G401 (cell line): ENCODE results near the gene EIF4EBP2. TPM values are rescaled to one million over a fixed set of nuclear protein-coding genes. Genes with fewer than 3 reads are reported as not detected.

ENCODE experiments used
- DNase-seq: peaks from one replicate; pipeline ENCODE4 v3.0.0-alpha.2; 2015; ENCODE audit warnings: low spot score
- in situ Hi-C: cut with HindIII; loops from 2 replicates; pipeline ENCODE4 v1.10.0; 2016; ENCODE audit warnings: low sequenced_read_pairs, mixed read lengths
- total RNA-seq: library from RNA; depleted of rRNA; stranded (reverse); fragments of >200 nt; shearing (Covaris generic); gene quantifications from 2 replicates; pipeline ENCODE4 v1.2.3, GENCODE V29; 2014

The EIF4EBP2 gene
- total RNA-seq, 1 experiment from 2014 or later = 22.5 TPM

DNA sequence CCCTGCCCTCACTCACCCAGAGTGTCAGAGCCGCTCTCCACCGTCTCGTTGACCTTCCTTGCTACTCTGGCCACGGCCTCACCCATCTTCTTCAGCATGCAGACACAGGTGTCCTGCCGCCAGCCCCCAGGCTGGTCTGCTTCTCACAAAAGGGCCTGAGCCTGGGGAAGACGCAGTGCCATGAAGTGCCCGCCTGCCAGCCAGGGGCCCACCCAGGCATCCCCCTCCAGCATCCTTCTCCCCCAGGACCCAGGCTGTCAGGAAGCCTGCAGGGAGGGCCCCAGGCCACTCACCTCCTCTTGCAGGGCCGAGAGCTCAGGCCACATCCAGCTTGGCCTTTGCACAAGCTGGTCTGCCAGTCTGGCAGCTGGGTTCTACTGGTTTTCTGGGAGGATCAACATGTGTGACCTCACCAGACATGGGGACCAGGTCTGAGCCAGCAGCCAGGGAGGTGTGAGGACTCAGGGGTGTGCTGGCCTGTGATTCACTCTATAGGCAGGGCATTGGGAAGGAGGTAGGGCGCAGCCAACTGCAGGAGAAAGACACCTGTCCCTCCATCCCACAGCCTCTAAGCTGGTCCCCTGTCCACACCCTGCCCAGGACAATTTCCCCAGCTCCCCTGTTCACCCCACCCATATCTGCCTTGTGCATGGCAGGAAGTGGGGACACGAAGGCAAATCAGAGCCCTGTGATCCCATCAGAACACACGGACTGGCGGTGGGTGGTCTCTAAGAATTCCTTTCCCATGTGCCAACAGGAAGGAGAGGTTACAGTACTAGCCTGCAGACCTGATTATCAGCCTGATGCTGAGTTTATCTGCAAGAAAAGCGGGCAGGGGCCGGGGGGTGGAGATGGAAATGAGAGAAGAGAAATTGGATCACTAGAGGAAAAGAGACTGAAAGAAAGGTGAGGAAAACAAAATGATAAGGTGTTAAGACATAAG is 27.2 kb upstream of the EIF4EBP2 start:
- in situ Hi-C loops = no loop called here
- DNase-seq = no peak

- DNase-seq = no peak
- in situ Hi-C loops = no loop called here
Observed at GRCh38 chr10:70378122-70378521, 25.8 kb upstream of the EIF4EBP2 start.

DNA sequence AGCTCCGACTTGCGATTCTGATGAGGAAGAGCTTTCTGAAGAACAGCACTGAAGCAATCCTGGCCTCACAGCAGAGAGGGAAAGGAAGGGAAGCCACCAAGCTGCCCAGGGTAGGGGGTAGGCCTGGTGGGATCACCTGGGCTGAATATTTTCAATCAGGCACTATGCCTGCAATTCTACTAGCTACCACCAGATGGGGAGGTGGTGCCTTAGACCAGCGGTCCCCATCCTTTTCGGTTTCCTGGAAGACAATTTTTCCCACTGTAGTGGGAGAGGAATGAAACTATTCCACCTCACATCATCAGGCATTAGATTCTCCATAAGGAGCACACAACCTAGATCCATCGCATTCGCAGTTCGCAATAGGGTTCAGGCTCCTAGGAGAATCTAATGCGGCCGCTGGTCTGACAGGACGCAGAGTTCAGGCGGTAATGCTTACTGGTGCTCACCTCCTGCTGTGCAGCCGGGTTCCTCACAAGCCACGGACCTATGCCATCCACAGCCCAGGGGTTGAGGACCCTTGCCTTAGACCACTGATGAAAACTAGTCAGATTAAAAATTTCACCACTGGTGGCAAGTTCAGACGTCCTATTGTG is 24.3 kb upstream of the EIF4EBP2 start:
- DNase-seq = no peak
- in situ Hi-C loops = no loop called here

DNA sequence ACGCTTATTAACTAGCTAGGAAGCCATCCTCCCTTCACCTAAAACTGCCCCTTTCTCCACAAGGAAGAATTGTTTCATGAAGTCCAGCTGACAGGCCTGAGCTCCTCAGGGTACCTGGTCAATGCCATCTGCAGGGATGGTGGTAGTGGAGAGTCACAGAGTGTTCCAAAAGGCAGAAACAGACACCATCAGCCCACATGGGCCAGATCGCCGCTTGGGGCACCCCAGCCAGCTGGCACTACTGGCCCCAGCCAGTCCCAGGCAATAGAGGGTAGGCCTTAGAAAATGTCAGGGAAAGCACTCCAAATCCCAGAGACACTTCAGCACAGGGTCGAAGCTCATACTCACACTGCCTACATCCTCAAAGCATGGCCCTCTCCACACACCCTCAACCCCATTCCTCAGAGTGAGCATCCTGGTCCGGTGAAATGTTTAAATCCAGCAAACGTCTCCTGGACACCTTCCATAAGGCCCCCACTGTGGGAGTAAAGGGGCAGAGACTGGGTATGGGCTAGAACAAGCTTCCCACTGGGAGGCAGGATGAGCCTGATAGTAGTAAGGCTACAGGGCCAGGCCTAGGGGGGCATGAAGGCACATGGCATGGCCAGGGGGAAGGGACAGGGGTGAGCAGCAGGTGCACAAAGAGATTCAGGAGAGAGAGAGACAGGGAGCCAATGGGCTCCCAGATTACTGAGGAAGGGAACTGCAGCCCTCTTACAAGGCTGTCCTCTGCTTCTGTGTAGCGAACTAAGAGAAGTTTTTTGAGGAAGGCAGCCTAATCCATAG is 23.4 kb upstream of the EIF4EBP2 start:
- DNase-seq = peak; percentile 93
- in situ Hi-C loops = no loop called here

- in situ Hi-C loops = no loop called here
- peak; percentile 83 for DNase-seq
Observed at GRCh38 chr10:70381471-70382421, 22.2 kb upstream of the EIF4EBP2 start.

GRCh38 chr10:70391654-70392053 is 12.3 kb upstream of the EIF4EBP2 start:
- in situ Hi-C loops = no loop called here
- DNase-seq = no peak

DNA sequence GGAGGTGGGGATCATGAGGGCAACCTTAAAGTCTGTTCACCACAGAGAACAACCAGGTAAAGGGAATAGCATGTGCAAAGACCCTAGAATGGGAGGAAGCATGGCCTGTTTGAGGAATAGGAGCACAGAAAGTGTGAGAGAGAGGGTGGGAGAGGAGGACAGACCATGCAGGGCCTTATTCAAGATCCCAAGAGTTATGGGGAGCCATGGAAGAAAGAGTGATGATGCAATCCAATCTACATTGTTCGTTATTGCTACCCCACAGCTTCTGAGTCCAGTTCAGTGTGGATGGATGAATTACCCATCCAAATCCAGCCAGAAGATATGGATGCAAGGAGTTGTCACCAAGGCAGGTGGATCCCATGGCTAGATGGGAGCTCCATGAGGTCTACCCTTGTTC is 7.8 kb upstream of the EIF4EBP2 start:
- in situ Hi-C loops = no loop called here
- DNase-seq = no peak

GRCh38 chr10:70399177-70399576 is 4.8 kb upstream of the EIF4EBP2 start:
- in situ Hi-C loops = no loop called here
- no peak for DNase-seq

DNA sequence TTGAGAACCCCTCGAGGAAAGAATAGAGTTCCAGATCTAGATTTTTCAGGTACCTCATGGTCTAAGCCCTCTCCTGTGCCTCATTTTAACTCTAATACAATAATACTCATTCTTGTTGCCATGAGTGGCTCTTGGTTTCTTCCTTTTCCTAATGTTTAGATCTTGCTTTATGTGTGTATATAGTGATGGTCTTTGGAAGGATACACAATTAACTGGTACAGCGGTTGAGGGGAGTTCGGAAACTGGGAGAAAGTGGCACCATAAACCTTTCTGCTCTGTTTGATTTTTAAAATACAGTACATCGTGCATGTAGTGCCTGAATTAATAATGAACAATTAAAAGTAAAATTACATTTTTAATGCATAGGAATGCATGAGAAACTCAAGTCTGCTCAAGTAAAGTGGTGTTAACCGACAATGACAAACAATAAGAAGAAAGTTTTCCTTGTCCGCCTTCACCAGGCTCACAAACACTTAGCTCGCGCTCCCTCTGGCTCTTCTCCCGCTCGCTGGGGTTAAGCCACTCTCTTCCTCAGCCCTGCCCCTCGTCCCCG is 386 bp upstream of the EIF4EBP2 start:
- in situ Hi-C loops = no loop called here

GRCh38 chr10:70404787-70405036 is 767 bp downstream of the EIF4EBP2 start:
- in situ Hi-C loops = no loop called here
- peak; percentile 59 for DNase-seq

More for the DNA sequence above, 386 bp upstream of the EIF4EBP2 start:
- no peak for DNase-seq

GRCh38 chr10:70405037-70405824 is 1.3 kb downstream of the EIF4EBP2 start:
- DNase-seq = peak; percentile 78
- in situ Hi-C loops = no loop called here

- in situ Hi-C loops = no loop called here
- no peak for DNase-seq
Observed at GRCh38 chr10:70409772-70410171, 5.8 kb downstream of the EIF4EBP2 start.

- no peak for DNase-seq
- in situ Hi-C loops = no loop called here
Observed at GRCh38 chr10:70410608-70411007, 6.7 kb downstream of the EIF4EBP2 start.

- DNase-seq = no peak
- in situ Hi-C loops = no loop called here
Observed at GRCh38 chr10:70412356-70412755, 8.4 kb downstream of the EIF4EBP2 start.

DNA sequence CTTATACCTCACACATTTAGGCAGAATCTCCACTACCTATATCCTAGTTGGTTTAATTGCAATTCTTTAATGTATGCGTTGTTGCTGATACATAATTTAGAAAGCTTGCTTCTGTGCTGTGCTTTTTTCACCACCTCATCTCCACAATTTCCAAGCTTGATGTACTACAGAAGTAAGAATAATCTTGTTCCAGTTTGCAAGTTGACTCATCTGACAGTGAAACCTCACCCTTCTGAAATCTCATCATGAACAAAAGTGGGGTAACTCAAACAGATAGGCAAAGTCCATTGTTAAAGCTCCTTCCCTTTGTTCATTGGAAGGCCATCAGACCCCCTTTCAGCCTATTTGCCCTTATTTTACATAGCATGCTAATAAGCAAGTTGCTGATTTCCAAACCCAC is 13.6 kb downstream of the EIF4EBP2 start:
- DNase-seq = no peak

DNA sequence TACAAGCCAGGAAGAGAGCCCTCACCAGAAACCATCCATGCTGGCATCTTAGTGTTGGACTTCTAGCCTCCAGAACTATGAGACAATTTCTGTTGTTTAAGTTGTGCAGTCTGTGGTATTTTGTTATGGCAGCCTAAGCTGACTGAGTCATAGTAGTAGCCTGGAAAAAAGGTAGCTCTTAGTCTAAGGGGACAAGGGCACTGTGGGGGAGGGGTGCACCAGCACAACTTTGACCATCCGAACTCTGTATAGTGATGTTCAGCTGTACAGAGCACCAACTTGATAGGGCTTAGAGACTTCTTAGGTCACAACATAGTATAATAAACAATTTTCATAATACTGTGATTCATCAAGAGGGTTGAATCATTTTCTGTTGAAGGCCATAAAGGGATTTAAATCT is 14.3 kb downstream of the EIF4EBP2 start:
- in situ Hi-C loops = no loop called here
- no peak for DNase-seq

More for the DNA sequence above, 13.6 kb downstream of the EIF4EBP2 start:
- in situ Hi-C loops = no loop called here

GRCh38 chr10:70418713-70419112 is 14.8 kb downstream of the EIF4EBP2 start:
- in situ Hi-C loops = no loop called here
- DNase-seq = no peak

DNA sequence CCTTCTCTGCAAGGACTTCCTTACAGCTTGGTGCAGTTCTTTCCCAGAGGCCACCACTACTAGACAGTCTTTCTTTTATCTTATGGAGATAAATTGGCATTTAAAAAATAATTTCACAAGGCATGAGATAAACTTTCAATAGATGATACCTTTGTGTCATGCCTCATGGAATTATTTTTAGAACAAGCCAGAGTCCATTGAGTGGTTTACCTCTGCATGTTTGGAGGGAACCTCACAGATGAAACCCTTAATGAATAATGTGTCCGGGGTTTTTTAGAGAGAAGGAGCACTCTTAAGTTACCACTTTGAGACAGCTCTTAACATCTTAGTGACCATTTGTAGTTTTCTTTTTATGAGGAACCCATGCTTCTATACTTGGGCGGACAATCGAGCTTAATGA is 20.4 kb downstream of the EIF4EBP2 start:
- DNase-seq = no peak
- in situ Hi-C loops = no loop called here
